GM23338 (cell line): ENCODE measurements around the gene SUMF1.

Source experiments
- CREB1 ChIP-seq: fragments of 250-450 bp; sonication (Bioruptor Pico); IDR thresholded peaks from 2 replicates; pipeline ENCODE4 v1.5.0; 2020; ENCODE audit warnings: low read depth, mild to moderate bottlenecking, moderate library complexity
- EZH2 ChIP-seq: fragments of 200-600 bp; sonication (generic); IDR thresholded peaks from one replicate; pipeline ENCODE4 v1.8.0; 2017; ENCODE audit warnings: antibody characterized with exemption, mild to moderate bottlenecking, low read depth; ENCODE audit not compliant: unreplicated experiment
- EZH2phosphoT487 ChIP-seq: fragments of 200-600 bp; sonication (generic); IDR thresholded peaks from one replicate; pipeline ENCODE4 v1.8.1; 2018; ENCODE audit warnings: antibody characterized with exemption; ENCODE audit not compliant: unreplicated experiment
- JUNB ChIP-seq: IDR thresholded peaks from one replicate; pipeline ENCODE4 v1.6.1; 2016; ENCODE audit warnings: antibody characterized with exemption; ENCODE audit not compliant: unreplicated experiment
- NANOG ChIP-seq: IDR thresholded peaks from 2 replicates; pipeline ENCODE4 v1.6.1; 2016; ENCODE audit warnings: antibody characterized with exemption, borderline replicate concordance
- POLR2AphosphoS5 ChIP-seq: IDR thresholded peaks from 2 replicates; pipeline ENCODE4 v1.6.1; 2016; ENCODE audit warnings: antibody characterized with exemption, low read depth
- STAT1 ChIP-seq: IDR thresholded peaks from one replicate; pipeline ENCODE4 v1.6.1; 2016; ENCODE audit warnings: antibody characterized with exemption; ENCODE audit not compliant: unreplicated experiment
- ZNF114 ChIP-seq: fragments of 250-450 bp; sonication (Bioruptor Pico); IDR thresholded peaks from 2 replicates; pipeline ENCODE4 v1.5.0; 2020; ENCODE audit warnings: mild to moderate bottlenecking, moderate library complexity
- ZNF331 ChIP-seq: fragments of 250-450 bp; sonication (Bioruptor Pico); IDR thresholded peaks from 2 replicates; pipeline ENCODE4 v1.5.0; 2020; ENCODE audit warnings: low read depth, mild to moderate bottlenecking, moderate library complexity
- TF ChIP-seq, protein P1 (sequence below), 2 experiments: fragments of 200-600 bp in 1 of 2; sonication (generic) in 1 of 2; conservative IDR thresholded peaks; 2 replicates each; pipeline versions ENCODE4 v1.5.1 to v1.6.1; 2016 to 2017; ENCODE audit warnings: antibody characterized with exemption in 2 of 2, low read depth in 2 of 2, mild to moderate bottlenecking in 2 of 2, moderate library complexity in 1 of 2
- TF ChIP-seq, protein P2 (sequence below): IDR thresholded peaks from one replicate; pipeline ENCODE4 v1.6.1; 2018; ENCODE audit warnings: antibody characterized with exemption; ENCODE audit not compliant: unreplicated experiment
- TF ChIP-seq, protein P3 (sequence below): fragments of 250-450 bp; sonication (Bioruptor Pico); IDR thresholded peaks from 2 replicates; pipeline ENCODE4 v1.5.0; 2020; ENCODE audit warnings: mild to moderate bottlenecking, moderate library complexity
- TF ChIP-seq, protein P4 (sequence below): IDR thresholded peaks from 2 replicates; pipeline ENCODE4 v1.6.1; 2016; ENCODE audit warnings: antibody characterized with exemption

DNA sequence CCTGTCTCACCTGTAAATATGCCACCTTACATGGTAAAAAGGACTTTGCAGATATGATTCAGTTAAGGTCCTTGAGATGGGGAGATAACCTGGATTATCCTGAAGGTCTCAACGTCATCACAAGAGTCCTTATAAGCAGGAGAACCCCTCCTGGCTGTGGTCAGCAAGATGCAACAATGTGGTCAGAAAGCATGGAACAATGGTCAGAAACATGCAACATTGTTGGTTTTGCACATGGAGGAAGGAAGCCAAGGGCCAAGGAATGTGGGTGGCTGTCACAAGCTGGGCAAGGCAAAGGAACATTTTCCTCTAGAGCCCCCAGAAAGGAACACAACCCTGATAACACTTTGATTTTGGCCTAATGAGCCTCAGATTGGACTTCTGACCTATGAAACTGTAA lies 9.4 kb upstream of the SUMF1 start:
- TF ChIP-seq, protein P1, sequence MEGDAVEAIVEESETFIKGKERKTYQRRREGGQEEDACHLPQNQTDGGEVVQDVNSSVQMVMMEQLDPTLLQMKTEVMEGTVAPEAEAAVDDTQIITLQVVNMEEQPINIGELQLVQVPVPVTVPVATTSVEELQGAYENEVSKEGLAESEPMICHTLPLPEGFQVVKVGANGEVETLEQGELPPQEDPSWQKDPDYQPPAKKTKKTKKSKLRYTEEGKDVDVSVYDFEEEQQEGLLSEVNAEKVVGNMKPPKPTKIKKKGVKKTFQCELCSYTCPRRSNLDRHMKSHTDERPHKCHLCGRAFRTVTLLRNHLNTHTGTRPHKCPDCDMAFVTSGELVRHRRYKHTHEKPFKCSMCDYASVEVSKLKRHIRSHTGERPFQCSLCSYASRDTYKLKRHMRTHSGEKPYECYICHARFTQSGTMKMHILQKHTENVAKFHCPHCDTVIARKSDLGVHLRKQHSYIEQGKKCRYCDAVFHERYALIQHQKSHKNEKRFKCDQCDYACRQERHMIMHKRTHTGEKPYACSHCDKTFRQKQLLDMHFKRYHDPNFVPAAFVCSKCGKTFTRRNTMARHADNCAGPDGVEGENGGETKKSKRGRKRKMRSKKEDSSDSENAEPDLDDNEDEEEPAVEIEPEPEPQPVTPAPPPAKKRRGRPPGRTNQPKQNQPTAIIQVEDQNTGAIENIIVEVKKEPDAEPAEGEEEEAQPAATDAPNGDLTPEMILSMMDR (conservative IDR thresholded peaks at IDR 0.05; ENCODE audit: low read depth in 2 of 2): no peak
- TF ChIP-seq, protein P2, sequence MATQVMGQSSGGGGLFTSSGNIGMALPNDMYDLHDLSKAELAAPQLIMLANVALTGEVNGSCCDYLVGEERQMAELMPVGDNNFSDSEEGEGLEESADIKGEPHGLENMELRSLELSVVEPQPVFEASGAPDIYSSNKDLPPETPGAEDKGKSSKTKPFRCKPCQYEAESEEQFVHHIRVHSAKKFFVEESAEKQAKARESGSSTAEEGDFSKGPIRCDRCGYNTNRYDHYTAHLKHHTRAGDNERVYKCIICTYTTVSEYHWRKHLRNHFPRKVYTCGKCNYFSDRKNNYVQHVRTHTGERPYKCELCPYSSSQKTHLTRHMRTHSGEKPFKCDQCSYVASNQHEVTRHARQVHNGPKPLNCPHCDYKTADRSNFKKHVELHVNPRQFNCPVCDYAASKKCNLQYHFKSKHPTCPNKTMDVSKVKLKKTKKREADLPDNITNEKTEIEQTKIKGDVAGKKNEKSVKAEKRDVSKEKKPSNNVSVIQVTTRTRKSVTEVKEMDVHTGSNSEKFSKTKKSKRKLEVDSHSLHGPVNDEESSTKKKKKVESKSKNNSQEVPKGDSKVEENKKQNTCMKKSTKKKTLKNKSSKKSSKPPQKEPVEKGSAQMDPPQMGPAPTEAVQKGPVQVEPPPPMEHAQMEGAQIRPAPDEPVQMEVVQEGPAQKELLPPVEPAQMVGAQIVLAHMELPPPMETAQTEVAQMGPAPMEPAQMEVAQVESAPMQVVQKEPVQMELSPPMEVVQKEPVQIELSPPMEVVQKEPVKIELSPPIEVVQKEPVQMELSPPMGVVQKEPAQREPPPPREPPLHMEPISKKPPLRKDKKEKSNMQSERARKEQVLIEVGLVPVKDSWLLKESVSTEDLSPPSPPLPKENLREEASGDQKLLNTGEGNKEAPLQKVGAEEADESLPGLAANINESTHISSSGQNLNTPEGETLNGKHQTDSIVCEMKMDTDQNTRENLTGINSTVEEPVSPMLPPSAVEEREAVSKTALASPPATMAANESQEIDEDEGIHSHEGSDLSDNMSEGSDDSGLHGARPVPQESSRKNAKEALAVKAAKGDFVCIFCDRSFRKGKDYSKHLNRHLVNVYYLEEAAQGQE: no peak
- TF ChIP-seq CREB1 (no peak), POLR2AphosphoS5 (no peak), EZH2 (no peak), NANOG (no peak), ZNF114 (CRISPR knock-in tag) (no peak), STAT1 (no peak), EZH2phosphoT487 (no peak), JUNB (no peak), ZNF331 (CRISPR knock-in tag) (no peak)
- TF ChIP-seq, protein P3, sequence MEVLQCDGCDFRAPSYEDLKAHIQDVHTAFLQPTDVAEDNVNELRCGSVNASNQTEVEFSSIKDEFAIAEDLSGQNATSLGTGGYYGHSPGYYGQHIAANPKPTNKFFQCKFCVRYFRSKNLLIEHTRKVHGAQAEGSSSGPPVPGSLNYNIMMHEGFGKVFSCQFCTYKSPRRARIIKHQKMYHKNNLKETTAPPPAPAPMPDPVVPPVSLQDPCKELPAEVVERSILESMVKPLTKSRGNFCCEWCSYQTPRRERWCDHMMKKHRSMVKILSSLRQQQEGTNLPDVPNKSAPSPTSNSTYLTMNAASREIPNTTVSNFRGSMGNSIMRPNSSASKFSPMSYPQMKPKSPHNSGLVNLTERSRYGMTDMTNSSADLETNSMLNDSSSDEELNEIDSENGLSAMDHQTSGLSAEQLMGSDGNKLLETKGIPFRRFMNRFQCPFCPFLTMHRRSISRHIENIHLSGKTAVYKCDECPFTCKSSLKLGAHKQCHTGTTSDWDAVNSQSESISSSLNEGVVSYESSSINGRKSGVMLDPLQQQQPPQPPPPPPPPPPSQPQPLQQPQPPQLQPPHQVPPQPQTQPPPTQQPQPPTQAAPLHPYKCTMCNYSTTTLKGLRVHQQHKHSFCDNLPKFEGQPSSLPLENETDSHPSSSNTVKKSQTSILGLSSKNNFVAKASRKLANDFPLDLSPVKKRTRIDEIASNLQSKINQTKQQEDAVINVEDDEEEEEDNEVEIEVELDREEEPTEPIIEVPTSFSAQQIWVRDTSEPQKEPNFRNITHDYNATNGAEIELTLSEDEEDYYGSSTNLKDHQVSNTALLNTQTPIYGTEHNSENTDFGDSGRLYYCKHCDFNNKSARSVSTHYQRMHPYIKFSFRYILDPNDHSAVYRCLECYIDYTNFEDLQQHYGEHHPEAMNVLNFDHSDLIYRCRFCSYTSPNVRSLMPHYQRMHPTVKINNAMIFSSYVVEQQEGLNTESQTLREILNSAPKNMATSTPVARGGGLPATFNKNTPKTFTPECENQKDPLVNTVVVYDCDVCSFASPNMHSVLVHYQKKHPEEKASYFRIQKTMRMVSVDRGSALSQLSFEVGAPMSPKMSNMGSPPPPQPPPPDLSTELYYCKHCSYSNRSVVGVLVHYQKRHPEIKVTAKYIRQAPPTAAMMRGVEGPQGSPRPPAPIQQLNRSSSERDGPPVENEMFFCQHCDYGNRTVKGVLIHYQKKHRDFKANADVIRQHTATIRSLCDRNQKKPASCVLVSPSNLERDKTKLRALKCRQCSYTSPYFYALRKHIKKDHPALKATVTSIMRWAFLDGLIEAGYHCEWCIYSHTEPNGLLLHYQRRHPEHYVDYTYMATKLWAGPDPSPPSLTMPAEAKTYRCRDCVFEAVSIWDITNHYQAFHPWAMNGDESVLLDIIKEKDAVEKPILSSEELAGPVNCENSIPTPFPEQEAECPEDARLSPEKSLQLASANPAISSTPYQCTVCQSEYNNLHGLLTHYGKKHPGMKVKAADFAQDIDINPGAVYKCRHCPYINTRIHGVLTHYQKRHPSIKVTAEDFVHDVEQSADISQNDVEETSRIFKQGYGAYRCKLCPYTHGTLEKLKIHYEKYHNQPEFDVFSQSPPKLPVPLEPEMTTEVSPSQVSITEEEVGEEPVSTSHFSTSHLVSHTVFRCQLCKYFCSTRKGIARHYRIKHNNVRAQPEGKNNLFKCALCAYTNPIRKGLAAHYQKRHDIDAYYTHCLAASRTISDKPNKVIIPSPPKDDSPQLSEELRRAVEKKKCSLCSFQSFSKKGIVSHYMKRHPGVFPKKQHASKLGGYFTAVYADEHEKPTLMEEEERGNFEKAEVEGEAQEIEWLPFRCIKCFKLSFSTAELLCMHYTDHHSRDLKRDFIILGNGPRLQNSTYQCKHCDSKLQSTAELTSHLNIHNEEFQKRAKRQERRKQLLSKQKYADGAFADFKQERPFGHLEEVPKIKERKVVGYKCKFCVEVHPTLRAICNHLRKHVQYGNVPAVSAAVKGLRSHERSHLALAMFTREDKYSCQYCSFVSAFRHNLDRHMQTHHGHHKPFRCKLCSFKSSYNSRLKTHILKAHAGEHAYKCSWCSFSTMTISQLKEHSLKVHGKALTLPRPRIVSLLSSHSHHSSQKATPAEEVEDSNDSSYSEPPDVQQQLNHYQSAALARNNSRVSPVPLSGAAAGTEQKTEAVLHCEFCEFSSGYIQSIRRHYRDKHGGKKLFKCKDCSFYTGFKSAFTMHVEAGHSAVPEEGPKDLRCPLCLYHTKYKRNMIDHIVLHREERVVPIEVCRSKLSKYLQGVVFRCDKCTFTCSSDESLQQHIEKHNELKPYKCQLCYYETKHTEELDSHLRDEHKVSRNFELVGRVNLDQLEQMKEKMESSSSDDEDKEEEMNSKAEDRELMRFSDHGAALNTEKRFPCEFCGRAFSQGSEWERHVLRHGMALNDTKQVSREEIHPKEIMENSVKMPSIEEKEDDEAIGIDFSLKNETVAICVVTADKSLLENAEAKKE: no peak
- TF ChIP-seq, protein P4, sequence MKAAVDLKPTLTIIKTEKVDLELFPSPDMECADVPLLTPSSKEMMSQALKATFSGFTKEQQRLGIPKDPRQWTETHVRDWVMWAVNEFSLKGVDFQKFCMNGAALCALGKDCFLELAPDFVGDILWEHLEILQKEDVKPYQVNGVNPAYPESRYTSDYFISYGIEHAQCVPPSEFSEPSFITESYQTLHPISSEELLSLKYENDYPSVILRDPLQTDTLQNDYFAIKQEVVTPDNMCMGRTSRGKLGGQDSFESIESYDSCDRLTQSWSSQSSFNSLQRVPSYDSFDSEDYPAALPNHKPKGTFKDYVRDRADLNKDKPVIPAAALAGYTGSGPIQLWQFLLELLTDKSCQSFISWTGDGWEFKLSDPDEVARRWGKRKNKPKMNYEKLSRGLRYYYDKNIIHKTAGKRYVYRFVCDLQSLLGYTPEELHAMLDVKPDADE: no peak
